Central memory CD4-positive, alpha-beta T cell (primary cell): ENCODE measurements around the gene RNF34.

Experiments
- DNase-seq: peaks from one replicate; pipeline ENCODE4 v3.0.0; 2022

Gene RNF34

GRCh38 chr12:121441555-121441954 is 41.6 kb downstream of the RNF34 start:
- DNase-seq, result no peak

- no peak for DNase-seq
Observed at GRCh38 chr12:121442028-121442948, 42.4 kb downstream of the RNF34 start.

GRCh38 chr12:121443193-121443870 is 43.4 kb downstream of the RNF34 start:
- DNase-seq, result peak; percentile 37

- DNase-seq, result no peak
Observed at GRCh38 chr12:121443911-121444841, 44.3 kb downstream of the RNF34 start.

- DNase-seq, result no peak
Observed at GRCh38 chr12:121444842-121445202, 44.9 kb downstream of the RNF34 start.

- DNase-seq, result no peak
Observed at GRCh38 chr12:121446750-121447149, 46.8 kb downstream of the RNF34 start.

GRCh38 chr12:121448771-121449315 is 48.9 kb downstream of the RNF34 start:
- no peak for DNase-seq

- DNase-seq, result no peak
Observed at GRCh38 chr12:121451961-121452339, 52.0 kb downstream of the RNF34 start.

- DNase-seq, result no peak
Observed at GRCh38 chr12:121452340-121452984, 52.5 kb downstream of the RNF34 start.

- no peak for DNase-seq
Observed at GRCh38 chr12:121452985-121453360, 53.1 kb downstream of the RNF34 start.

- DNase-seq, result no peak
Observed at GRCh38 chr12:121453629-121454028, 53.7 kb downstream of the RNF34 start.

GRCh38 chr12:121454921-121455320 is 55.0 kb downstream of the RNF34 start:
- DNase-seq, result no peak

GRCh38 chr12:121455766-121456420 is 56.0 kb downstream of the RNF34 start:
- DNase-seq, result no peak

- no peak for DNase-seq
Observed at GRCh38 chr12:121456551-121456950, 56.6 kb downstream of the RNF34 start.

GRCh38 chr12:121461048-121461447 is 61.1 kb downstream of the RNF34 start:
- DNase-seq, result no peak

- DNase-seq, result no peak
Observed at GRCh38 chr12:121464331-121464730, 64.4 kb downstream of the RNF34 start.

- peak; percentile 47 for DNase-seq
Observed at GRCh38 chr12:121465921-121466793, 66.2 kb downstream of the RNF34 start.

- DNase-seq, result peak; percentile 87
Observed at GRCh38 chr12:121466794-121467637, 67.1 kb downstream of the RNF34 start.

GRCh38 chr12:121467638-121468498 is 68.0 kb downstream of the RNF34 start:
- no peak for DNase-seq
